ENCODE results near the gene SRP68.

GRCh38 chr17:76053246-76054111 lies 18.8 kb downstream of the SRP68 start:
- TF ChIP-seq CTCF (IDR thresholded peaks at IDR 0.05; ENCODE audit: low read length), result no peak
- TF ChIP-seq EZH2 (optimal IDR thresholded peaks at IDR 0.05; ENCODE audit: low read depth, low read length), result no peak
- TF ChIP-seq EZH2phosphoT487 (IDR thresholded peaks at IDR 0.05; ENCODE audit: low read length), result no peak

Measured in MM.1S (cell line).